Stimulated activated naive CD8-positive, alpha-beta T cell treated with anti-CD3 and anti-CD28 coated beads, Interleukin-15, amount 100 ng/mL, for 72 hours (primary cell): Measurements from ENCODE around the gene CFAP52.
"Not testable (repeated sequence)": the region's sequence is repeated elsewhere in the genome, so short reads cannot be mapped to it uniquely, and the experiment has no call there.

Source experiments
- ATAC-seq: fragments of 150-1000 bp; cut with Tn5 transposase; 2 replicates; pipeline ENCODE4 v1.10.0; 2021; ENCODE audit warnings: mild to moderate bottlenecking, moderate library complexity
- DNase-seq, 2 donors: peaks; one replicate each; pipeline ENCODE4 v3.0.0; 2021 to 2022
- H3K27ac Mint-ChIP-seq, 2 donors: one replicate each; pipeline ENCODE4 v1.8.0; 2022; ENCODE audit warnings: mild to moderate bottlenecking in 2 of 2, mixed read lengths in 2 of 2, moderate library complexity in 2 of 2
- H3K27me3 Mint-ChIP-seq: one replicate; pipeline ENCODE4 v1.8.0; 2022; ENCODE audit warnings: mixed read lengths
- H3K4me1 Mint-ChIP-seq: one replicate; pipeline ENCODE4 v1.8.0; 2022; ENCODE audit warnings: mild to moderate bottlenecking, mixed read lengths
- H3K4me3 Mint-ChIP-seq, 2 donors: one replicate each; pipeline ENCODE4 v1.8.0; 2022; ENCODE audit warnings: mild to moderate bottlenecking in 2 of 2, mixed read lengths in 2 of 2, moderate library complexity in 1 of 2
- H3K9me3 Mint-ChIP-seq, 2 donors: one replicate each; pipeline ENCODE4 v1.8.0; 2022; ENCODE audit warnings: mixed read lengths in 2 of 2

Gene CFAP52

GRCh38 chr17:9557857-9558256 is 18.6 kb upstream of the CFAP52 start:
- H3K27ac Mint-ChIP-seq, result no peak overlapping the region
- DNase-seq, result no peak
- H3K27me3 Mint-ChIP-seq, result no peaks in the 10 kb centered on the region
- no peak for ATAC-seq
- H3K9me3 Mint-ChIP-seq, result no peaks in the 10 kb centered on the region
- H3K4me3 Mint-ChIP-seq, result no peak overlapping the region
- no peaks in the 10 kb centered on the region for H3K4me1 Mint-ChIP-seq

- Mint-ChIP-seq H3K9me3 (no peaks in the 10 kb centered on the region), H3K27ac (no peak overlapping the region)
These were observed 12.3 kb upstream of the CFAP52 start for GRCh38 chr17:9564104-9564503.

GRCh38 chr17:9566067-9566466 is 10.4 kb upstream of the CFAP52 start:
- Mint-ChIP-seq H3K27ac (no peak overlapping the region), H3K27me3 (no peaks in the 10 kb centered on the region), H3K9me3 (no peaks in the 10 kb centered on the region), H3K4me3 (peak overlapping the region in 1 of 2 donors; percentile 2), H3K4me1 (peaks cover 28% of the 10 kb centered on the region)
- no peak for DNase-seq
- no peak for ATAC-seq

More at GRCh38 chr17:9564104-9564503, 12.3 kb upstream of the CFAP52 start:
- Mint-ChIP-seq H3K4me3 (no peak overlapping the region), H3K27me3 (no peaks in the 10 kb centered on the region), H3K4me1 (peaks cover 21% of the 10 kb centered on the region)
- DNase-seq, result no peak
- no peak for ATAC-seq

- H3K4me3 Mint-ChIP-seq, ATAC-seq, H3K27me3 Mint-ChIP-seq, H3K9me3 Mint-ChIP-seq, H3K27ac Mint-ChIP-seq, DNase-seq: not testable (repeated sequence)
- peaks cover 28% of the 10 kb centered on the region for H3K4me1 Mint-ChIP-seq
These were observed 9.7 kb upstream of the CFAP52 start for GRCh38 chr17:9566739-9567138.

- Mint-ChIP-seq H3K27me3 (no peaks in the 10 kb centered on the region), H3K4me1 (peaks cover 28% of the 10 kb centered on the region), H3K9me3 (no peaks in the 10 kb centered on the region), H3K27ac (no peak overlapping the region), H3K4me3 (no peak overlapping the region)
- ATAC-seq, result no peak
- DNase-seq, result no peak
These were observed 8.4 kb upstream of the CFAP52 start for GRCh38 chr17:9568004-9568403.

- Mint-ChIP-seq H3K27me3 (no peaks in the 10 kb centered on the region), H3K4me1 (peaks cover 35% of the 10 kb centered on the region), H3K4me3 (no peak overlapping the region), H3K27ac (peak overlapping the region in 1 of 2 donors; percentile 86), H3K9me3 (no peaks in the 10 kb centered on the region)
- no peak for ATAC-seq
- no peak for DNase-seq
These were observed 7.4 kb upstream of the CFAP52 start for GRCh38 chr17:9568957-9569588.

GRCh38 chr17:9571201-9571600 is 5.2 kb upstream of the CFAP52 start:
- Mint-ChIP-seq H3K4me3 (no peak overlapping the region), H3K4me1 (peaks cover 23% of the 10 kb centered on the region), H3K27me3 (no peaks in the 10 kb centered on the region), H3K27ac (no peak overlapping the region), H3K9me3 (no peaks in the 10 kb centered on the region)
- no peak for ATAC-seq
- DNase-seq, result no peak

- no peaks in the 10 kb centered on the region for H3K9me3 Mint-ChIP-seq
- no peaks in the 10 kb centered on the region for H3K27me3 Mint-ChIP-seq
- DNase-seq (peak; percentile 78 to 86), ATAC-seq (peak; percentile 91)
- H3K27ac Mint-ChIP-seq, result peak within 1 kb of the TSS; percentile 77 to 91
- peak within 1 kb of the TSS; percentile 94 to 96 for H3K4me3 Mint-ChIP-seq
- H3K4me1 Mint-ChIP-seq, result peaks cover 29% of the 10 kb centered on the region
These were observed 901 bp upstream of the CFAP52 start, which contains the start of gene STX8 for GRCh38 chr17:9575381-9576101. Gene STX8 (minus strand): TSS chr17:9575820. CDS start chr17:9575808, 12 bp downstream.

- H3K4me3 Mint-ChIP-seq, result peak overlapping the region; percentile 91 to 94
These were observed 899 bp downstream of the CFAP52 start for GRCh38 chr17:9577373-9577709.

GRCh38 chr17:9587969-9588656 is 11.7 kb downstream of the CFAP52 start:
- no peak overlapping the region for H3K27ac Mint-ChIP-seq
- no peaks in the 10 kb centered on the region for H3K27me3 Mint-ChIP-seq
- no peaks in the 10 kb centered on the region for H3K4me1 Mint-ChIP-seq
- H3K9me3 Mint-ChIP-seq, result peaks cover 5 to 16% of the 10 kb centered on the region in 2 donors
- H3K4me3 Mint-ChIP-seq, result no peak overlapping the region
- no peak for DNase-seq
- ATAC-seq, result no peak

More at GRCh38 chr17:9577373-9577709, 899 bp downstream of the CFAP52 start:
- no peak for ATAC-seq
- no peak overlapping the region for H3K27ac Mint-ChIP-seq
- no peaks in the 10 kb centered on the region for H3K27me3 Mint-ChIP-seq
- peaks cover 24% of the 10 kb centered on the region for H3K4me1 Mint-ChIP-seq
- no peaks in the 10 kb centered on the region for H3K9me3 Mint-ChIP-seq
- no peak for DNase-seq

GRCh38 chr17:9594065-9594464 is 17.6 kb downstream of the CFAP52 start:
- Mint-ChIP-seq H3K4me1 (no peaks in the 10 kb centered on the region), H3K4me3 (no peak overlapping the region), H3K27ac (no peak overlapping the region), H3K9me3 (no peaks in the 10 kb centered on the region), H3K27me3 (no peaks in the 10 kb centered on the region)
- DNase-seq (no peak), ATAC-seq (no peak)

GRCh38 chr17:9597638-9598037 is 21.2 kb downstream of the CFAP52 start:
- DNase-seq, ATAC-seq, H3K27me3 Mint-ChIP-seq, H3K4me1 Mint-ChIP-seq, H3K27ac Mint-ChIP-seq, H3K4me3 Mint-ChIP-seq, H3K9me3 Mint-ChIP-seq: not testable (repeated sequence)

GRCh38 chr17:9598661-9599060 is 22.2 kb downstream of the CFAP52 start:
- Mint-ChIP-seq H3K4me1 (no peaks in the 10 kb centered on the region), H3K4me3 (no peak overlapping the region), H3K27ac (no peak overlapping the region), H3K9me3 (no peaks in the 10 kb centered on the region), H3K27me3 (peaks cover 3% of the 10 kb centered on the region)
- ATAC-seq, result no peak
- DNase-seq, result no peak

- H3K9me3 Mint-ChIP-seq, DNase-seq, H3K27ac Mint-ChIP-seq, H3K4me1 Mint-ChIP-seq, ATAC-seq, H3K4me3 Mint-ChIP-seq: not testable (repeated sequence)
- peaks cover 30% of the 10 kb centered on the region for H3K27me3 Mint-ChIP-seq
These were observed 28.1 kb downstream of the CFAP52 start for GRCh38 chr17:9604583-9604982.

- no peak for DNase-seq
- H3K9me3 Mint-ChIP-seq, result peaks cover 0 to 6% of the 10 kb centered on the region in 2 donors
- H3K4me3 Mint-ChIP-seq, result no peak overlapping the region
- no peak overlapping the region for H3K27ac Mint-ChIP-seq
- peaks cover 35% of the 10 kb centered on the region for H3K27me3 Mint-ChIP-seq
- no peak for ATAC-seq
- no peaks in the 10 kb centered on the region for H3K4me1 Mint-ChIP-seq
These were observed 30.0 kb downstream of the CFAP52 start for GRCh38 chr17:9606453-9606852.

GRCh38 chr17:9607058-9607457 is 30.6 kb downstream of the CFAP52 start:
- DNase-seq, ATAC-seq, H3K9me3 Mint-ChIP-seq, H3K4me3 Mint-ChIP-seq, H3K4me1 Mint-ChIP-seq, H3K27ac Mint-ChIP-seq: not testable (repeated sequence)
- H3K27me3 Mint-ChIP-seq, result peaks cover 35% of the 10 kb centered on the region
